LHCN-M2 (cell line): ENCODE data around the gene PMEPA1. TPM values are rescaled to one million over a fixed set of nuclear protein-coding genes. Genes with fewer than 3 reads are reported as not detected.

ENCODE experiments used
- DNase-seq: peaks from one replicate; pipeline ENCODE4 v3.0.0-alpha.2; 2012; ENCODE audit warnings: low read depth
- total RNA-seq: library from RNA; depleted of rRNA; stranded (reverse); fragments of >200 nt; gene quantifications from 2 replicates; pipeline ENCODE4 v1.2.3, GENCODE V29; 2014

PMEPA1 gene
- total RNA-seq, 1 experiment from 2014 or later = 2.4 TPM

DNA sequence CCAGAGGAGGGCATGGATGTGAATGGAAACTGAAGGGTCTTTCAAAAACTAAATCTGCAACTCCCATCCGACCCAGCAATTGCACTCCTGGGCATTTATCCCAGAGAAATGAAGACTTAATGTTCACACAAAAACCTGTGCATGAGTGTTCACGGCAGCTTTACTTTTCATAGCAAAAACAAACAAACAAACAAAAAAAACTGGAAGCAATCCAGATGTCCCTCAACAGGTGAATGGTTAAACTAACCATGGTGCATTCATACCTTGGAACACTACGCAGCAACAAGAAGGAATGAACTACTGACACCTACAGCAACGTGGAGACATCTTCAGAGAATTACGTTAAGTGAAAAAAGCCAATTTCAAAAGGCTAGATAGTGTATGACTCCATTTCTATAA lies 32.2 kb downstream of the PMEPA1 start:
- no peak for DNase-seq

DNA sequence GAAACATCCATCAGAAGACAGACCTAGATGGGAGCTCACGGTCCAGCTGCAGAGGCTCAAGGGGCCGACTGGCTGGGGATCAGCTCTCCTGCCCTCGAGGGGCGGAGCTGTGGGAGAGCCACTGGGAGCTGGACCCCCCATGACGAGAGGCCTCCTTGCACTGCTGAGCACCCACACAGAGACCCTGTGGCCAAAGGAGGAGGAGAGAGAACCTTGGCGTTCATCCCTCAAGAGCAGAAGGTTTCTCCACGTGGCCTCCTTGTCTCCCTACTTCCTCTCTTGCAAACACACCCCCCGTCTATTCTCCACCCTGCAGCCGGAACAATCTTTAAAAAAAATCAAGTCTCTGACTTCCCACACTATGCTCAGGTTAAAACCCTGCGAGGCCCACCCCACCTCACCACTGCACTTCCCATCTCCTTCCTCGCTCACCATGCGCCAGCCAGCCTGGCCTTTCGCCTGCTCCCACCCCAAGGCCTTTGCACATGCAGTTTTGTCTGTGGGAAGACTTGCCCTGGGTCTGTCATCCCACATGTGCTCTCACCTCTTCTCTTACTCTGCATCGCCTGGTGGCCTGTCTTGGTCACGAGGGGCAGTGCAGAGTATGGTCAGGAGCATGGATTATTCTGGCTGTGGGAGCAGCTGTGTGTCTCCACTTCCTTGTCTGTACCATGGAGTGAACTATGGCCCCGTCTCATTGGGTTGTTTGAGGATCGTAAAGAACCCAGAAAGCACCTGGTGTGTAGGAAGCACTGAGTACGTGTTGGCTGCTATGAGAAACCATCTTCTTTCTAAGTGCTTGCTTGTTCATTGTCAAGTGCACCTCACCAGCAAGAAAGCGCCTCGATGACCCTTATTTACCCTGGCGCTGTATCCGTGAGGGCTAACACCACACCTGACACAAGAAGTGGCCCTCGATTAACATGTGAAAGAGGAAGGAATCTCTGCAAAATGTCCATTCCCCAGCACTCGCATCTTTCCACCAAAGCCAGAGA lies 32.9 kb downstream of the PMEPA1 start:
- DNase-seq = no peak

DNA sequence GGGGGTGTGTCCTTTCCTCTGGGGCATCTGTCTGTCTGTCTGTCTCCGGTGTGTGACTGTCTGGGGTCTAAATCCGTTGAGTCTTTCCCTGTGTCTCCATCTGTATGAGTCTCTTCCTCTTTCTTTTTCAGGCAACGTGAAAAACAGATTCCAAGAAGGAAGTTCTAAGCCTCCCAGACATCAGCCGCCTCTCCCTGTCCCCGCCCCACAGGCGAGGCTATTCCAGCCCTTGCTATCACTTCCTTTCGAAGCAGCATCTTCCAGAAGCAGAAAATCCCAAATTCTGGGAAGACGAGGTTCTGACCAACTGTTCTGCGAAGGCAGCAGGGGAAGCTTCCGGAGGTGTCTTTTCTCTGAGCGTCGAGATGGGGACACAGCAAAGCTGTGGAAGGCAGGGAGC lies 34.0 kb downstream of the PMEPA1 start:
- no peak for DNase-seq

DNA sequence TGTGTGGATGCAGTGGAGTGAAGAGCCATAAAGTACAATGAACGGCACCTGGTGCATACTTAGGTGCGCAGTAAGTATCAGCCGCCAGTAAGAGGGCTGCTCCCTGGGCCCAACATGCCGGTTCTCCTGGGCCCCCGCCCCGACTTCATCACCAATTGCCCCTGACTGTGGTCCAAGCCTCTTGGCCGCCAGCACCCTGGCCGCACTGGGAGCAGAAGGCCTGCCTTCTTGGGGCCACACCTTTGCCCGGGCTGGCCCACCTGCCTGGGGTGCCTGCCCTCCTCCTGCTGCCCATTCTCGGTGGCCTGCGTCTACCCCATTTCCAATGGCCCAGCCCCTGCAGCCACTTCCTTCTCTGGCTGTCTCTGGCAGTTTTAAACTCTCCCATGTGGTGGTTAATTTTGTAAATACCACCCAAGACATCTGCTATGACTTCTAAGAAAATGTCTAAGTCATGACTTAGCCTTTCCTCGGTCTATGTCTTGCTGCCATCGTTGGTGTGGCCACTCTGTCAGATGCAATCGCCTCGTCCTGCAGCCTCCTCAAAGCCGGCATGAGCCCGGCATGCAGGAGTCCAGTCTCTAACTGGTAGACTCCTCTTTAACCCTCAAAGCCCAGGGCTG lies 36.8 kb downstream of the PMEPA1 start:
- DNase-seq = no peak

DNA sequence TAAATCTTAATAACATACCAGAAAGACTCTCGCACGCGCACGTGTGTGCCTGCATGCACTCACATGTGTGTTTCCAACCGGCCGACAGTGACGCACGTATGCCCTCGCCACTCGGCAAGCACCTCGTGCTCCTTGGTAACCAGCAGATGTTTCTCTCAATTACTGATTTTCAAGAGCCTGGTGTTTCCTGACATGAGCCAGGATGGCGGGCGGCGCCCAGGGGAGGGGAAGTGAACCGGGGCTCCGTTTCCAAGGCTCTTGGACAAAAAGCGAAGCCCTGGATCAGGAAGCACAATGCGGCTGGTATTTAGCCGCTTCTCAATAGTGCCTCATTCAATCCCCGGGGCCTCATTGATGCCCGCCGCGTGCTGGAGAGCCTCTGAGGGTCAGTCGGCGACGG lies 37.7 kb downstream of the PMEPA1 start:
- no peak for DNase-seq

DNA sequence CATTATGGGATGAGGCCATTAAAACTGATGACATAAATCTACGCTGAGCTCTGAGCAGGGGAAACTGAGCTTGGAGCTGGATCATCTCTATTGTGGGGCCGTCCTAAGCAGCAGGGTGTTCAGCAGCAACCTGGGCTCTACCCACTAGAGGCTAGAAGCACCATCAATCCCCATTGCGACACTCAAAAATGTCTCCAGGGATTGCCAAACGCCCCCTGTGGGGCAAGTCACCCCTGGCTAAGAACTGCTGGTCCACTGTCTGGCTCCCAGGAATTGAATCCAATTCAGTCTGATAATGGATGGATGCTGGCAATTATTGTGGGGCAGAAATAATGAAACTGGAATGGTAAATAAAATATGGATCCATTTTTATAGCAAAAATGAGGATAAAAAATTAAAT lies 38.2 kb downstream of the PMEPA1 start:
- DNase-seq = no peak

DNA sequence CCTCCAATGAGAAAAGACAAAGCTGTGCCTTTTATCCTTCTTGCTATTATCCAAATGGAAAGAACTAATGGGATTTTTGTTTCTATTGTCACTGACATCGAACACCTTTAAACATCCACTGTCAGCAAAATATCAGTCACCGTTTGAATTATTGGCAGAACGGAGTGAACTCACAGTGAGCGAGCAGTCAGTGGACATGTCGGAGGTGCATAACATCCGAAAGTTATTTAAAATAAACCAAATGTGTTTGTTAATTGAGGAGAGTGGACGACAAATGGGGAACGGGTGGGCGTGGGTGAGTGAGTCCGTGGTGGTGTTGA lies 38.8 kb downstream of the PMEPA1 start:
- no peak for DNase-seq

DNA sequence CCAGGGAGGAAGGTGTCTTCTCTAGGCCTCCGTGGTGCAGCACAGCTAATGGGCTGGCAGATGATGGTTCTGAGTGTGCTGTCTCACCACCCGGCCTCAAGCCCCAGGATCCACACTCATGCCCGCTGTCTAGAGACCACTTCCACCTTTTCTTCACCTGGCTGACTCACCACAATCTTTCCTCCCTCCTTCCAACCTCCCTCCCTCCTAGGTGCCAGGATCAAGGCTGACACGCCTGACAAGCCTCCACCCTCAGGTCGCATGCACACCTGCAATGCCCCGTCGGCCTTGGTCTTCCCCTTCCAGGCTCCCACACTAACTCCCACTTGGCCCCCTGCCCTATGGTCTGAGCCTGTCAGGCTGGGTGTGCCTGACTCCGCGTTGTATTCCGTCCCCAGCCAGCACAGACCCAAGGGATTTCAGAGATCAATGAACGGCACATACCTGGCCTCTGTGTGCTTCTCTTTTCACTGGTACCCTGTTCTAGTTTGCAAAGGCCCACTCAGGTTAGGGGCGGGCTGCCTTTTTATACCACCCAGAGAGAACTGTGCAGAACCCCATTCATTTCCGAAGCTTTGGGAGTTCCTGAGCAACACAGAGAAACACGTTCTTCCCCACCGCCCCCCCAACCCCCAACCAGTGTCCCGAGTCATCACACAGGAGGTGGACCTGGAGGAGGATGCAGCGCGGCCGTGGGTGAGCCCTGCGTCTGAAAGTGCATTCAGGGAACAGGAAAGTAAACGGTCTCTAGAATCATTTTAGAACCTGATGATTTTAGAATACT lies 39.3 kb downstream of the PMEPA1 start:
- DNase-seq = no peak

DNA sequence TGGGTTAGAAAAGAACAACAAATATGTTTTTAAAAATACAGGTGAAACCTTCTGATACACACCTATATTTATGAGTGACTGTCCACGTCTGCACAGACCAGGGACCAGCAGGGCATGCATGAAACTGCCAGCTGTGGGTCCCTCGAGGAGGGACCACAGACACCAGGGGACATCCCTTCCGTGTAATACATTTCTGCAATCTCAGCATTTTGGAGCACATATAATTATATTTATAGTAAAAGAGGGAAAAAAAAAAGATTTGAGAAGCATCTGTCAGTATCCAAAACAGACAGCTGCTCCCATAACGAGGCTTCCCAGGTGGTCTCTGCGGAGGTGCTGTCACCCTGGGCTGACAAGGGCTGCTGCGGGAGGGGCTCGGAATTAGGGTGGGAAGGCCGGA lies 40.2 kb downstream of the PMEPA1 start:
- no peak for DNase-seq

DNA sequence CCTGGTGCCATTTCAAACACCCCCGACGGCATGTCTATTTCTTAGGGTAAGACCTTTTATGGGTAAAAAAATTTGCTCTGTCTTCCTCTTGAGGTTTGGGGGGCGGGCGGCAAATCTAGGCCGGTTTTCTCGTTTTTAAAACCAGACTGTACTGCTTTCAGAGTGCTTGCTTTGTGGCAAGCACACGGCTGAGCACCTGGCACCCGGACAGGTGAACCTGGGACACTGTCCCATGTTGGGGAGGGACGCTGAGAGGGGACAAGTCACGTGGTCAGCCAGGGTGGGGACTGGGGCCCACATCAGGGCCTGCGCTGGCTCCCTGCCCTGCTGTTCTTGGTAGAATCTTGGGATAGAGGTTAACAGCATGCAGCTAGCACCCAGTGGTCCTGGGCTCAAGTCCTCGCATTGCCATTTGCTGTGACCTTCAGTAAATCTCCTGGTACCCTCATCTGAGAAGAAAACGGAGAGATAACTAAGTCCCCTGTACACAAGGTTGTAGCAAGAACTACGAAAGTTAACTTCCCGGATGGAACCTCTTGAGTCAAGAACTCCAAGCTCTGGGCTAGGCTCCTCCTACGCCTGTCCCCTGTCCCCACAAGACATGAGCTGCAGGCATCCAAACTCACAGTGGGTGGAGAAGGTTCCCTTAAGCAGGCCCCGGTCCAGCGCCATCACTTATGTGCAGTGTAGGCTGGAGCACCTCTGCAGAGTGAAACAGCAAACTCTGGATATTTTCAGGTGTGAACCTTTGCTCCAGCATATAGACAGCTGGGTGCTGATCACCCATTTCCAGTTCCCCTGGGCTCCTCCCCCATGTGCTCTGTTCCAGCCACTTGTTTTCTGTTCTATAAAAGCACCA lies 41.7 kb downstream of the PMEPA1 start:
- no peak for DNase-seq

DNA sequence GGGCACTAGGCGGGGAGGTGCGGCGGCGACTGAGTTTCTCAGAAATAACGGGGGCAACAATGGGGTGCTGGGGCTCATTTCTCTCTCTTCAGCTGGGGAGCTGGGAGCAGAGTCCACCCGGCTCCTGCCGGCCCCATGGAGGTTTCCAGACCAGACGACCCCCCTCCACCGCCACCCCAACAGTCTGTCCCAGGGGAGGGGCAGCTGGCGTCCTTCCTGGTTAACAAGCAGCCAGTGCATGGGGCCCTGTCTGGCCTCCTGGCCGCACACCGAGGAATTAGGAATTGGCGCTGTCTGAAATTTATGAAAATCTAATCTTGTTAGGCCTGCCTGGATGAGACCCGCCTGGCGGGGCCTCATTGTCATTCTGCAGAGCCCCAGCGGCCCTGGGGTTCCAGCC lies 42.4 kb downstream of the PMEPA1 start:
- DNase-seq = no peak

DNA sequence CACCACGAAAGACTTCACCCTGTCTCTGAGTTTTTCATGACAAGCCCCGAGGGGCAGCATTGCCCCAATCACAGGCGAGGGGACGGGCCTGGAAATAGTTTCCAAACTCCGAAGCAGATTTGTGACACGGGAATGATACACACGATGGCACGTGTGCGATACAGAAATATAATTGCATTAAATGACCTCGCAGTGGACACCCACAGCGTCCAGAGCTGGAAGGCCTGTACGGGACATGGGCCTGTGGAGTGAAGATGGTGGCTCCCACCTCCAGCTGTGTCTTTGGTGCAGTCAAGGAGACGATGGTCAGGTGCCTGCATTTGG lies 43.0 kb downstream of the PMEPA1 start:
- no peak for DNase-seq

DNA sequence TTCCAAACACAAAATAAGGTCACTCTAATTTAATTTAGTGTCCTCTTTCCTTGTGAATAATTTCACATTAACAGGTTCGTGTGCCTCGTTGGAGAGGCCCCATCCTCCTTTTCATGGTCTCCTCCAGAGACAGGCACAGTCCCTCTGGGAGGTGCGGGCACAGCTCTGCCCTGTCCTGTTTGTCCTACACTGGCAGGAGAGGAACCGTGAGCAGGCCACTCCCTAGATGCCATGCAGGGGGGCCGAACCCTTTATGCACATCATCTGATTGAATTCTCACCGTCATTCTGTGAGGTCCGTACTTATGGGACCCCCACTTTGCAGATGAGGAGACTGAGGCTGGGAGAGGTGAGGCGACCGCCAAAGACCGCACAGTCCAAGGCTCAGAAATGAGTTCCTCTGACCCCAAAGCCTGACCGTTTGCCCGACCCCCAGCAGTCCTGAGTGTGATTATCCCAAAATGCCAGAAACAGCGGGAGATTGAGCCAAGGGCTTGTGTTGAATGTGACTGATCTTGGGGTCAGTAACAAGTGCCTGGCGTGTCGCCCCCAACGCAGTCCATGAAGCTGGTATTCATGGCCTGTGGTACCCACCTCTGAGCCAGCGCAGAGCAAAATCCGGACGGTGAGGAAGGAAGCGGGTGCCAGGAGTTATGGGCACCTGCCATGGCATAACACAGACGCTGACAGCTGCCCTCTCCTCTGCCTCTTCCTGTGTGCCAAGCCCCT lies 43.5 kb downstream of the PMEPA1 start:
- no peak for DNase-seq

DNA sequence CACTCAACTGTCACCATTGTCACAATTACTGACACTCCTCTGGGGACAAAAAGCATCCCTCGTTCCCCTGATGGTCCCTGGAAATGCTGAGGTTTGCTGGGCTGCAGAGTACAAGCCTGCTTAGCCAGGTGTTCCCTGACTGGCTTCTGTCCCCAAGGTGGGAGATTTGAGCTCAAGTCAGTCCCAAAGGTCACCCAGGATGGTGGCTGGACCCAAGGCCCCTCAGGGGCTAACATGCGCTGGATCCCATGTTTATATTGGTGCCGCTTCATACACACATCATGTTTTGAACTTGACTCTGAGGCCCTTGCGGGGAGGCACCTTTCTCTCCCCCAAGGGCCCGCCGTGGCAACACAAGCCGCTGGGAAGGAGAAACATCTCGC lies 44.2 kb downstream of the PMEPA1 start:
- no peak for DNase-seq

DNA sequence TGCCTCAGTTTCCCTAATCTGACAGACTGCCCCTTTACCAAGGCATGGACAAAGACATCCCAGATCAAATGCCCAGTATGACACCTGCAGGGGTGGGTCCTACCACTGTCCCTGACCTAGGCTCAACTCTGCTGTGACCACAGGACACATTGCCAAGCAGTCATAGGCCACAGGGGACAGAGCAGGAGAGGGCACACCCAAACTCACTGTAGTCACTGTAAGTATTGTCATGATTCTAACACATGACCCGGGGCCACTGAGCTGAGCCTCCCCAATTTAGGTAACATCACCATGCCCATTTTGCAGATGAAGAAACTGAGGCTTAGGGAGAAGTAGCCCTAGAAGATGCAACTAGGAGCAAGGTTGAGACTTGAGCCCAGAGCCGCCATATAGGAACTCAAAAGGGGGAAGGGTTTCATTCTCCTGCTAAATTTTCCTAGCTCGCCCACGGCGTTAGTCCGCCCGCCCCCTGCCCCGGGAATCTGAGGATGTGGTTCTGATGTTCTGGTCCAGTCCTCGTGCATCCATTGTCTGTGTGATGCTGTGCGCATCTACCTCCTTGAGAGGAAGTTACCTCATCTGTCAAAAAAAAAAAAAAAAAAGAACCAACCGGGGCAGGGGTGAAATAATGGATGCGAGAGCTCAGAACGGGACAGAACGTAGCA lies 44.8 kb downstream of the PMEPA1 start:
- DNase-seq = no peak

DNA sequence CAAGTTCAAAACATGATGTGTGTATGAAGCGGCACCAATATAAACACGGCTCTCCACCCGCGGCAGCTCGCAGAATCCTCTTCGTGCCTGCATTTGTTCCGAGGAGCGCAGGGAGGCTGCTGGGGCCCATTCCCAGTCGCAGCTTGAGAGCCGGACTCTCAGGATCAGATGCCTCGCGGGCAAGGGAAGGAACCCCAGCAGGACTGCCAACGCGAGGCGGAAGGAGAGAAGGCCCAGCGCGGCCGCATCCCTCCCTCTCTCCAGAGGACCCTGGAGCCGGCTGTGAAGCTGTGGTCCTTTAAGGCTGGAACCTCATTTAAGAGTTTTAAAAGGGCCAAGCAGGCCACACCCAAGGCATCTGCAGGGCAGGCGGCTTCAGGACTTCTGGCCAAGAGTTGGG lies 45.3 kb downstream of the PMEPA1 start:
- DNase-seq = no peak

DNA sequence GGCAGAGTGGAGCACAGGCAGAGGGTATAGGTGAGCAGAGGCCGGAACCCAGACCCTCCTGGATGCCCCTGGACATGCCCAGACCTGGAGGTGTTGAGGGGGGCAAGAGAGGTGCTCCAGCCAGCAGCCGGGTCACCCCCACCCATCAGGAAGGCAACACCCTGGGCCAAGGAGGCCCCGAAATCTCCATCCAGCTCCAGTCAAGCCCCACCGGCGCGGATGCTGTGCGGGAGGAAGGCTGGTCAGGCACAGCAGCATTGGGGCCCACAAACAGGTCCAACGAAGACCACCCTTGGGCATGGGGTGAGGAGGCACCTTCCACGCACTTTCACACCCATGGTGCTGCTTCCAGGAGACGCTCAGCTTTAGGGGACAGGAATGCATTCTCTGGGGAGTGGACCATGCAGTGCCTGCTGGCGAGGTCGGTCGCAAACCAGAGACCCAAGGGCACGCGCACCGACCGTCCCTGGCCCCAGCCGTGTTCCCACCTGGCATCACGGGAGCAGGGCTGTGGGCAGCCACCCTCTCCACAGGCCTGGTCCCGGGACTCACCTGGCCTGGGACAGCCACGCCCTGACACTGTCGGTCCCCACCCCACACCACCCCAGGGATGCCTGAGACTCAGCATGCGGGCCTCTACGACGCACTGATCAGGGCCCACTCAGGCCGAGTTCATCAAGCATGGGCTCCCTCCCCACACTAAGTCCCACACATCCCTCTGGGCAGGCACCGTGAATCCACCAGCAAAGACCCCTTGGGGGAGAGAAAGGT lies 45.9 kb downstream of the PMEPA1 start:
- DNase-seq = no peak

DNA sequence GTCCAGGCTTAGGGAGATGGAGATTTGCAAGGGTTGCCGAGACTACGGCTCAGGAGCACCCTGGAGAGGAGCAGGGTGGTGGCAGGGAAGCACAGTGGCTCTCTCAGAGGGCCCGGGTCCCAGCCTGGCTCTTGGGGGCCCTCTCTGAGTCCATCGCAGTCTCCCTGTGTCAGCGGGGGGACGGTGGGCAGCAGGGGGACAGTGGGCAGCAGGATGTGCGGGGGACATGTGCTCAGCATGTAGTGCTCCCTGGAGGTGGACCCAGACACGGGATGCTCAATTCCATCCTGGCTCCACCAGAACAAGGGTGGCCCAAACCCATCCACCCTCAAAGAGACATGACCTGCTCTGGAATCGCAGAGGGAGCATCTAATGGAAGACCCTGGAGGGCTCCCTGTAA lies 46.6 kb downstream of the PMEPA1 start:
- no peak for DNase-seq

DNA sequence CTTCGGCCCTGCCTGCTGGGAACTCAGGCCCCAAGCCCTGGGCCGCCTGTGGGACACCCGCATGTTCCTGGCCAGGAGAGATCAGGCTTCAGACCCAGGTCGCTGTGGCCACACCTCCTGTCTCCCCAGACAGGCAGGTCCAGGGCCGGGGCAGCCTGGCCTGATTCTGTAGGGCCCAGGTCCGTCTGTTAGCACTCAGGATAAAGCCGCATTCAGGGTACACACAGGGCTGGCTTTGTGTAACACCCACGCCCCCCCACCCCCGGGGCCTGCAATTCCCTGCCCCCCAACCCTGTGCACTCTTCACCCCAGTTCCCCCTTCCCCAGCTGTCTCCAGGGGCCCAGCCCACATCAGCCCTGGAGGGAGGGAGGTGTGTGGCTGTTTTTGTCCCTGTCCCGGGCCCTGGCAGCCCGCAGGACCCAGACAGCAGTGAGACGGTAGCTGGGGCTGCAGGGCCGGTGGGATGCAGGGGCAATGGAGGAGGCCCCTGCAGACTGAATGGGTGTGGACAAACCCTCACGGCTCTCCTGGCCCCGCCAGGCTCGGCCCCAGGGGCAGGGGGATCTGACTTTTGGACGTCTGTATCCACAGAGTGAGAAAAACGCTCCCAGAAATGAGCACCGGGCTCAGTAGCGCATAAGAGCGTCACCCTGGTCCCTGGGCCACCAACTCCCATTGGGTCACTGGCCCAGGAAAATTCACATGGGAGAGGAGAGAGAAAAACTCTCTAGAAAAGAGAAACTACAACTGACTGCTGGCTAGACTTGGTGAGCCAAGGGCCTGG lies 47.2 kb downstream of the PMEPA1 start:
- no peak for DNase-seq
